GDM1 (cell line): ENCODE results near the gene PHACTR1.
"Not testable (repeated sequence)": the region's sequence is repeated elsewhere in the genome, so short reads cannot be mapped to it uniquely, and the experiment has no call there.

ENCODE experiments used
- DNase-seq: peaks from one replicate; lab custom pipeline; 2025; lab: John Stamatoyannopoulos, UW

The PHACTR1 gene

DNA sequence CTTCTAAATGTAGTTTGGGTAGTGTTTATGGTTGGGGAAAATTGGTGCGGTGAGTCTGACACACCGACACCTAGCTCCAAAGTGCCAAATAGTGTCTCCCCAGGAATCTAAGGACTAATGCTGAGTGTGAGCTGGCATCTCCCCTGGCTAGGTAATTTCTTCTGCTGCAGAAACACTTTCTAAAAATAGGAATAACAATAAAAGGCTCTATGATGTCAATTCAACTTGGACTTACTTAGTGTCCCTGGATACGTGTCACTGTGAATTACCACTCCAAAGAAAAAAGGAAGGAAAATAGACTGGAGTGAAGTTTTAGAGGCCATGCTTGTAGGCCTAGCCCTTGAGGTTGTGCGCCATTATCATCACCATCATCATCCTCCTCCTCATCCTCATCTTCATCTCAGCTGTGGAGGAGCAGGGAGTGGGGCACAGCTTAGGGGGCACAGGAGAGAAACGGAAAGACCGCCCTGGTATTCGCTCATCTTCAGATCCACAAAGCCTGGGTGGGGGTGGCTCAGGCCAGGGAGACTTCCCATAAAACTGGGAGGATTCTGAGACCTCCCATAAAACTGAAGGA is 522.2 kb downstream of the PHACTR1 start:
- no peak for DNase-seq

DNA sequence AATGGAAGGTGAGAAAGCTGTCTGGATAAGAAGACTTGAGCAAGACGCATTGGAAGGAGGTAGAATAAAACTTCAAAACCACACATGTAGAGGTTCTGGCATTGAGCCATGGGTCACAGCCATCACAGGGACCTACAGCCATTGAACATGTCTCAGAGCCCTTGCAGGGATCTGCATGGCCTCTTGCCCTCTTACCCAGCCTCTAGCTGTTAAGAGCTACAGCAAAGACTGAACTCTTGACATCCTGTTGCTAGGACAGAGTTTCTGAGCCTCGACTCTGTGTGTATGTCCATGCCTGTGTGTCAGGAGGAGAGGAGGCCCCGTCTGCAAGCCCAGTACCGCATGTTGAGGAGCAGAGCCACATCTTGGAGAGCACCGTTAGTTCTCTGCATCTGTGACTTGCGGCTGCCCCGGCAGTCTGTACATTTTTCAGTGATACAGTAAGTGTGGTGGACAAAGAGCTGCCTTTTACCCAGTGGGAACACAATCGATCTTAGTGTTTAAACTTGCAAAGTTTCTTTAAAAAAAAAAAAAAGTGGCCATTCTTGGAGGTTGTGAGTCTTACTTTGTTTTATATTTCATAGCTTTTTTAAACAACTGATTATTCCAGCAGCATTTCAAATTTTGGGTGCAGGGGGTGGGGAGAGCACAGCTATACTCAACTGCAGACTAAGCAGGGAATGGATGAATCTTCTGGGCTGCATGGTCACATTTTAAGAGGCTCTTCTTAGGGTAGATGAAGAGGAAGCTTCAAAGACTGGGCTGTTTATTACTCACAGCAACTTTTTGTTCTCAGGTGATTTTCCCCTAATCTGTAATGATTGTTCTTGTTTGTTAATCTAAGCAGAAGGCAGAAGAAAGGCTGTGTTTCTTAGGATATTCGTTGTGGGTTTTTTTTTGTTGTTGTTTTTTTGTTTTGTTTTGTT is 523.2 kb downstream of the PHACTR1 start:
- no peak for DNase-seq

DNA sequence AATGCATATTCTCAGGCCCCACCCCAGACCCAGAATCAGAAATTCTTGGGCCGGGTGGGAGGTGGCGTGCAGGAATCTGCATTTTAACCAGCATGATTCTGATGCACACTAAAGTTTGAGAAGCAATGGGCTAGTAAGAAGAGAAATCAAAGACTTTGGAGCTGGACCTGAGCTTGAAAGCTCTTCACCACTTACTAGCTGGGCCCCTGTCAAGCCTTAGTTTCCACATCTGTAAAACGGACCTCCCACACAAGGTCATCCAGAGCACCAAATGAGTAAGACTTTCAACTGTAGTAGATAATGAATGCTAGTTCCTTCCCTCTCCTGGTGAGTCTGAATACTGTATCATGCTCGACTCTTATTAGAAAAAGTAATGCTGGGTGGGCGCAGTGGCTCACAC is 524.8 kb downstream of the PHACTR1 start:
- DNase-seq, result no peak

DNA sequence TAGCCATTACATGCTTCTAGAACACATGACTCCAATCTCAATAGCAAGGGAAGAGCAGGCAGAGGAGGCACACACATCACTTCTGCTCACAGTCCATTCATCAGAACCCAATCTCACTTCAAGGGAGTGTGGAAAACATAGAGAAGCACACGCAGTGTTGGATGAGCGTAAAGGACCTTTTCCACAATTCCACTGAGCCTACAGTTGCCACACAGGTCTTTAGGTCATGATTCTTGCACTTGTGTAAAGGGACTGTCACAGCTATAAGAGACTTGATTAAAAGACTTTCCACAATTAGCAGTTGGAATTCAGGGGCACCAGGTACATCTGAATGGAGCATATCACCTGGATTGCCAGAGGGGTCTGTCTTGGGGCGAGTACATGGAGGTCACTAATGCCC is 525.6 kb downstream of the PHACTR1 start:
- no peak for DNase-seq

DNA sequence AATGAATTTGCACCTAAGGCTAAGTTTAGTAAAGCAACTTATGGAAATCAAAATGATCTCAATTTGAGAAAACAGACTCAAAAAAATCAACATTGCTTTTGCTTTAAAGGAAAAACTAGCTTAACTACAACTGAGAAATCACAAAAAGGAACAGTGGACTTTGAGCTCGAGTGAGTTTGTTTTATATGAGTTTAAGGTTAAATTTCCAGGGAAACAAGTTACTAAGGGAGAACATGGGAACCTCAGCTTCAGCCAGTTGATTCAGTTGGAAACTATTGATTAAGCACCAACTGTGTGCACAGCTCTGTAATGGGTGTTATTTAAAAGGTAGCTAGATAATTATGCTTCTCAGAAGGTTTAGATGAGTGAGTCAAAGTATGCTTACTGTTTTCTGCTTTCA is 526.0 kb downstream of the PHACTR1 start:
- no peak for DNase-seq

DNA sequence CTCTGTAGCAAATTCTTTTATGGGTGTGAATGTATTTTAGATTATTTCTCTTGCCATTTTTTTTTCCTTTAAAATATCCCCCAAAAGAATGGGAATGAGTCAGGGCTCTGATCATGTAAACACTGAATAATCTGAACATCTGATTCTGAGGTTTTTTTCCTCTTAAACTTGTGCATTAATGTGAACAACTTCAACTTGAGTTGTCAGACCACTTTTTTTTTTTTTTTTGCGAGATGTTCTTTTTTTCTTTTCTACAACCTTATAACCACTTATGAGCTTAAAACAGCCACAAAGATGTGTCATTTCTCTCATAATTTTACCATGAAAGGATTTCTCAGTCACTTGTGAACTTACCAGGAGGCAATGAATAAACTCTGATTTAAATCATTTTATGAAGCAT is 526.5 kb downstream of the PHACTR1 start:
- no peak for DNase-seq

DNA sequence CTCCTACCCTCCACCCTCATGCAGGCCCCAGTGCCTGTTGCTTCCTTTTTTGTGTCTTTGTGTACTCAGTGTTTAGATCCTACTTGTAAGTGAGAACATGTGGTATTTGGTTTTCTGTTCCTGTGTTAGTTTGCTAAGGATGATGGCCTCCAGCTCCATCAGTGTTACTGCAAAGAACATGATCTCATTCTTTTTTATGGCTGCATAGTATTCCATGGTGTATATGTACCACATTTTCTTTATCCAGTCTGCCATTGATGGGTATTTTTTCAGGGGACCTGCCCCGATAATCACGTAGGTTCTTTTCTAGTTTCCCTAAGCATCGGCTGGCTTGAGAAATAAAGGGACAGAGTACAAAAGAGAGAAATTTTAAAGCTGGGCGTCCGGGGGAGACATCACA is 527.2 kb downstream of the PHACTR1 start:
- not testable (repeated sequence) for DNase-seq

DNA sequence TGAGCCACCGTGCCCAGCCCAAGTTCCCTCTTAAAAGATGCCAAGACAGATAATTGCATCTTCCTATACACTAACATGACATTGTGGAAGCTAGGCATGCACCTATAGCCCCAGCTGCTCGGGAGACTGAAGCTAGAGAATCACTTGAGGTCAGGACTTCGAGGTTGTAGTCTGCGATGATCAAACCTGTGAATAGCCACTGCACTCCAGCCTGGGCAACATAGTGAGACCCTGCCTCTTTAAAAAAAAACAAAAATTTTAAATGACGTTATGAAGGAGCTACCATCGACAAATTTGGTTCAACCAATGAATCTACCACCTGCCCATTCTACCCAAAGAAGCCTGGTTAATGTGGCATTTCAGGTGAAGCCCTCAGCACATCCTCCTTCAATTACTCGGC is 531.1 kb downstream of the PHACTR1 start:
- no peak for DNase-seq

DNA sequence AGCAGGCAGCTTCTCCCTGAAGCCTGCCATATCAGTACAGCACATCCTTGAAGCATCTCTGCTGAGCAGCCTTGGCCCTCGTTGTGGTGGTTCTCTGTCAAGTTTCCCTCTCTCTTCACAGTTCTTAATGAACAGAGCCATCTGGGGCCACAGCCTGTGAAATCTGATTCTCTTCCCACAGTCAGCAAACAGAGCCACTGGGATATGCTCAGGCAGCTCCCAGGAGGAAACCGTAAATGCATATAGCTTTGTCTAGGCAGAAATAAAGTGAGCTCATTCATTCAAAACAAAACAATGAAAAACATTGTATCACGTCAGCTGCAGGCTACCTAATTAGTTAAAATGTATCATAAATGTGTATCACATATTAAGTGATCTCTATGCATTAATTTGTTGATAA is 531.5 kb downstream of the PHACTR1 start:
- no peak for DNase-seq

DNA sequence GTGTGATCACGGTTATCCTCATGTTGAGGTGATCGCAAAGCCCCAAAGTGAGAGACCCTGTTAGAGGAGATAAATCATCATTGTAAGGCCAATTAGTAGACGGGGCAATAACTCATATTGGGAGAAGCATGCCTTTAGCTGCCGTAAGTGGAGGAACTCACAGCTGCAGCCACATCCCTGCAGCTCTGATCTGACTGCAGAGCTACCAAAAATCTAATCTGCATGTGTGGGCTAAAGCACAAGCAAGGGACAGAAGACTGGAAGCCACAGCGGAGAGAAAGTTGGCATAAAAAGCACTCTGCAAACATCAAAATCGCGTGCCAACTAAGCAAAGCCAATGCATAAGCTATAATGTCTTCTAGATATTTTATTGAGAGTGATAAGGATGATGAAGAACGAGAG is 532.0 kb downstream of the PHACTR1 start:
- DNase-seq, result no peak

DNA sequence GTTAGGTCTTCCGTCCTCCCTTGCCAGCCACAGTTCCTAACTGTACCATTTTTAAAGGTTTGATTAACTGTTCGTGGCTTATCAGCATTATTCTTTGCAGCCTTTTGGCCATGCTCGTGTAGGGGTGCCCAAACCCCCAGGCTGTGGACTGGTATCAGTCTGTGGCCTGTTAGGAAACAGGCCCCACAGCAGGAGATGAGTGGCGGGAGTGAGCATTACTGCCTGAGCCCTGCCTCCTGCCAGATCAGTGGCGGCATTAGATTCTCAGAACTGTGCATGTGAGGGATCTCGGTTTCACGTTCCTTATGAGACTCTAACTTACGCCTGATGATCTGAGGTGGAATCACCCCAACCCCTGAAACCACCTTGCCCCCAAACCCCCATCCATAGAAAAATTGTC is 532.4 kb downstream of the PHACTR1 start:
- no peak for DNase-seq

DNA sequence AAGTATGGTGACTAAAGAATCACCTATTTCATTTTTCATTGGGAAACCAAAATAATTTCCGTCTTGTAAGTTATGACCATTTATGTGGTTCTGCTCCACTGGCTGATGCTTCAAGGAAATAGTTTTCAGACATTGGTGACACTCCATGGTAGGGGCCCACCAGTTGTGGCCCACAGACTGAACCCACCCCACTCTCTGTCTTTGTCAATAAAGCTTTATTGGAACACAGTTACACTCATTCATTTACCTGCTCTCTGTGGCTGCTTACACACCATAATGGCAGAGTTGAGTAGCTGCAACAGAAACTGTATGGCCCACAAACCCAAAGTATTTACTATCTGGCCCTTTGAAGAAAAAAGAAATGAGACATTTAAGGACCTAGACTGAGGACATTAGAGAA is 533.2 kb downstream of the PHACTR1 start:
- no peak for DNase-seq

DNA sequence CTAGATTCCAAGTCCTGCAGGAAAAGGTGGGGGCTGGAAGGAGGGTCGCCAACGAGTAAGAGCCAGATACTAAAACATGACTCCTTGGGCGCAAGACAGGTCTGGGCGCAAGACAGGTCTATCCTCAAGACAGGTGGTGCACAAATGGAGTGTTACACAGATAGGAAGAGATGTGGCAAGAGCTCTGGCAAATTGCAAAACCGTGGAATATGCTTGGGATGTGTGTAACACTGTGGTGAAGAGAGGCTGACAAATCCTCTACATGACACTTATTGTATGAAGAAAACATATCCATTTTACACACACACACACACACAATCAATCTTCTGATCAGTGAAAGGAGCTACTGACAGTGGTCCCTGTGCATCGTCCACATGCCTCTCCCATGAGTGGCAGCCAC is 534.1 kb downstream of the PHACTR1 start:
- no peak for DNase-seq

DNA sequence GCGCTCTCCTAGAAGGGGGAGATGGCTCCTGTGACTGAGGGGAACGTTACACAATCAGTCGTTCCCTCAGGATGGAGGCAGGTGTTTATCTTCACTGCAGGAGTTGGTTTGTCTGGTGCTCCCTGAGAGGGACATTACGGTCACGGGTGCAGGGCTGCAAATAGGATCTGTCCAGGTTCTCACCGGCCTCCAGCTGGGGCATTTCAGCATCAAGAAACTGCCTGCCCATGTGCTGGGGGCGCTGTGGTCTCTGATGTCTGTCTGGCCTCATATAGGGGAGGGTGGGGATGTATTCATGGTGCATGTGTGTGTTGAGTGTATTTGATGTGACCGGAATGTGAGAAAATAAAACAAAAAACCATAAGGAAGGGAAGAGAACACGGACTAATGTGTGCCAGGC is 534.7 kb downstream of the PHACTR1 start:
- no peak for DNase-seq

DNA sequence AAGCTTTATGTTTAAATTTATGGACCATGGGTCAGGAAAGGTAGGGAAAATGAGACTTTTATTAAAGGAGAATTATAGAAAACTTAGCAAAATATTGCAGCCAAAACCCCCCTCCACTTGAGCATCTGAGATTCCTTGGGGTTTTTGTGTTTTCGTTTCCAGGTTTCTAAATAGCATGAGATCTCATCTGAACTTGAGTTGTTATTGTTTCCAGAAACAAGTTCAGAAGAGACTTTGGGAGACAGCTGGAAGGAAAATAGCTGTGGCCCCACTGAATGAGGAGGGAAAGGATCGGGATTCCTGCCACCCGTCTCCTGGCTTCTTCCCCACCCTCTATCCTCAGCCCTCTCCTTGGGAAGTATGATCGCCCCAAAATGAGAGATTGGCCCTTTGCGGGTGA is 536.2 kb downstream of the PHACTR1 start:
- no peak for DNase-seq

DNA sequence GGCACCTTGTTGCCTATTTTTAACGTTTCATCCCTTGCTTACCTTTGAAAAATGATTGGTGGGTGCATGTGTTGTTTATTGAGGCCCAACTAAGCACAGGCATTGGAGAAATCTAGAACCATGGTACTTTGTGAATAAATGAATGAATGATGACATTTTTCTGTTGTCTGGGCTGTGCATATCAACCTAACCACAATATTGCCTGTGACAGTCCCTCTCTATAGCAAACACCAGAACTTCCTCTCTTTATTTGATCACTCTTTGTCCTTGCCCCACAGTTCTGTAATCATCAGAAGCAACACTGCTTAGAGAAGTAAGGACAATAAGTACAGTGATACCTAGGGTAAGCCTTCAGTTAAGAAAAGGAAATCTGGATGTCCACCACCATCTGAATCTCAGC is 536.7 kb downstream of the PHACTR1 start:
- DNase-seq, result no peak

DNA sequence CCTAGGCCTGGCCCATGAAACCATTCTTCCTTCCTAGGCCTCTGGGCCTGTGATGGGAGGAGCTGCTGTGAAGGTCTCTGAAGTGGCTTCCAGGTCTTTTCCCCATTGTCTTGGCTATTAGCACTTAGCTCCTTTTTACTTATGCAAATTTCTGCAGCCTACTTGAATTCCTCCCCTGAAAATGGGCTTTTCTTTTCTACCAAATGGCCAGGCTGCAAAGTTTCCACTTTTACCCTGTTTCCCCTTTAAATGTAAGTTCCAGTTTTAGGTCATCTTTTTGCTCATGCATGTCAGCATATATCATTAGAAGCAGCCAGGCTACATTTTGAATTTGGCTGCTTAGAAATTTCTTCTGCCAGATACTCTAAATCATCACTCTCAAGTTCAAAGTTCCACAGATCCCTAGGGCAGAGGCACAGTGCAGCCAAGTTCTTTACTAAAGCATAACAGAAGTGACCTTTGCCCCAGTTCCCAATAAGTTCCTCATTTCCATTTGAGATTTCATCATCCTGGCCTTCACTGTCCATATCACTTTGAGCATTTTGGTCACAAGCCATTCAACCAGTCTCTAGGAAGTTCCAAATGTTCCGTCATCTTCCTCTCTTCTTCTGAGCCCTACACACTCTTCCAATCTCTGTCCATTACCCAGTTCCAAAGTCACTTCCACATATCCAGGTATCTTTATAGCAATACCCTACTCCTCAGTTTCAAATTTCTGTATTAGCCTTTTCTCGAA is 539.9 kb downstream of the PHACTR1 start:
- no peak for DNase-seq

DNA sequence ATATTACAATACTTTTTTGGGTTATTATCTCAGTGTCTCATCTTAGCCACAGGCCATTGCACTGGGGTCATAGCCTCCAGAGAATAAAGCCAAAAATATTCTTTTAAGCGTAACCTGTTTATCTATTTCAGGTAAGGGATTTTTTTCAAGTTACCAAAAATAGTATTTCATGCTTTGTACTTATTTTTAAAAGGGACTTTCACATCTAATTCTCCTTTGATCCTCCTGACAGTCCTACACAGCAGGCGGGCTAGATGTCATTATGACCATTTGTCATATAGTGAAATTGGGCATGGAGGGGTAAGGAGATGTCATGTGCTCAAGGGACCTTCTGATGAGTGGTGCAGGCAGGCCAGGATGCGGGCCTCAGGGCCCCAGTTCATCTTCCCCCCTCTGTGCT is 542.8 kb downstream of the PHACTR1 start:
- DNase-seq, result no peak

DNA sequence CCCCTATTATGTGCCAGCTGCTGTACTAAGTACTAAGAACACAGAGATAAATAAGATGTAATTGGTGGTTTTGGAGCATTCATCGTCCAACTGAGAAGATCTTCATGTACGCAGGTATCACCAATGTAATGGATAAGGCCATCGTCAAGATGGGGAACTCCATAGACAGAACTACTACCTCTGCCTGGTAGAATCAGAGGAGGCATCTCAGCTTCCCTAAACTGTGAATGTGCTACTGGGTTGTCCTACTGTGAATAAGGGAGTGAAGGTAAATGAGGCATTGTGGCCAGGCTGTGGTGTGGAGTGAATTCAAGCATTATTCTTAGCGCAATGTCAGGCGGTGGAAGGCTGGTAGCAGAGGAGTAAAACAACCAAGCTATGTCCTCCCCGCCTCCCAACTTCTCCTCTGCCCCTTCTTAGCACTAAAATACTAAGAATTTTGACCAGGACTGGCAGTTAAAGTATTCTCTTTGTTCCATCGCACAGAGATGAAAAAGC is 543.6 kb downstream of the PHACTR1 start:
- DNase-seq, result no peak

DNA sequence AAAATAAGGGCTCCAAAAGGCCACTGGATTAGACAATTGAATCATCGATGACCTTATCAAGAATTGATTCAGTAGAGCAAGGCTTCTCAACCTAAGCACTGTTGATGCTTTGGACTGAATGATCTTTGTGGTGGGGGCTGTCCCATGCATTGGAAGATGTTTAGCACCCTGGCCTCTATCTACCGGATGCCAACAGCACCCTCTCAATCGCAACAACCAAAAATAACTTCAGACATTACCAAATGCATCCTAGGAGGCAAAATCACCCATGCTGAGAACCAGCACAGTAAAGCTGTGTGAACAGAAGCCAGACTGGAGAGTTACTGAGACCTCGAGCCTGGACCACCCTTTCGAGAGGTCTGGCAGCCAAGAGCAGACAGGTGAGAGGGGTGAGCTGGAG is 544.3 kb downstream of the PHACTR1 start:
- no peak for DNase-seq

DNA sequence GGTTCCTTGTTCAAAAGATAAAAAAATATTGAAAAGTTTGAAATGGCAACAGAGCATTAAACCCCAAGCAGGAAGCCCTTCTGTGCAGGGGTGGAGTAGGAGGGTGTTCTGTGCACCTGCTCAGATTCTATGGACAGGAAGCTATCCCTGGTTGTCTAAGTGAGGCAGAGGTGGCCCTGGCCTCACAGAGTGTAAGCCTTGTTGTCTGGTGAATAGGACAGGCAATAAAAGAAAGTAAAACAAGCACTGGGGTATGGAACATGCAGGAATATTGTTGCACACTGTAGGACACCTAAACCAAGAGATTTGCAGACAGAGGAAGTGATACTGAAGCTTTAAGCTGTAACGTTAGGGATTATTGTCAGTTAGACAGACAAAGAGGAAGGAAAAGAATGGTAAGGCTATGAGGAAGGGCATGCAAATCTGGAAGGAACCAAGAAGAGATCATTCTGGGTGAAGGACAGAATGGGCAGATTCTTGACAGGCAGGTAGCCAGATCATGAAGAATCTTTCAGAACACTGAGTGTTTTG is 545.0 kb downstream of the PHACTR1 start:
- DNase-seq, result peak; percentile 52
